HEK293 (cell line): ENCODE measurements around the gene MTOR.
A peak's percentile ranks its signal among the peaks of the same experiment; 100 is the strongest.

Source experiments
- CTCF ChIA-PET: fragments of 350-600 bp; formaldehyde crosslinking; extraction: SDS; loops from one replicate; lab custom pipeline; 2021; ENCODE audit warnings: antibody characterized with exemption; lab: Yijun Ruan, JAX
- POLR2A ChIA-PET: fragments of 300-600 bp; formaldehyde crosslinking; extraction: SDS; loops from one replicate; lab custom pipeline; 2020; ENCODE audit warnings: antibody characterized with exemption, inconsistent platforms; lab: Yijun Ruan, JAX
- H3K27ac ChIP-seq: fragments of 200-500 bp; sonication (Bioruptor generic); 2 replicates; pipeline ENCODE4 v1.5.1; 2014; ENCODE audit warnings: low read depth, low read length, control low read depth, inconsistent platforms; ENCODE audit errors: extremely low read depth
- H3K36me3 ChIP-seq, 2 experiments: fragments of 200-500 bp in 1 of 2; sonication (Bioruptor generic) in 1 of 2; 1 replicate in 1 of 2; 2 replicates in 1 of 2; pipeline ENCODE4 v1.5.1; 2014 to 2017; ENCODE audit warnings: inconsistent platforms in 2 of 2, low read length in 2 of 2; ENCODE audit not compliant: control insufficient read depth in 2 of 2, insufficient read depth in 1 of 2
- H3K4me1 ChIP-seq: fragments of 200-500 bp; sonication (Bioruptor generic); 2 replicates; pipeline ENCODE4 v1.5.1; 2014; ENCODE audit warnings: mild to moderate bottlenecking, low read length, inconsistent platforms; ENCODE audit not compliant: control insufficient read depth, insufficient read depth
- H3K4me3 ChIP-seq: 2 replicates; pipeline ENCODE4 v1.5.1; 2011; ENCODE audit warnings: low read depth, mild to moderate bottlenecking, control low read depth, low read length, moderate library complexity
- H3K9me3 ChIP-seq: fragments of 200-500 bp; sonication (Bioruptor generic); 2 replicates; pipeline ENCODE4 v1.5.1; 2014; ENCODE audit warnings: low read depth, low read length, inconsistent platforms; ENCODE audit not compliant: control insufficient read depth, insufficient read depth
- KLF10 ChIP-seq: fragments of 450-650 bp; IDR thresholded peaks from 2 replicates; pipeline ENCODE4 v1.5.1; 2018; ENCODE audit warnings: missing biosample characterization, mild to moderate bottlenecking, missing genetic modification characterization
- KLF16 ChIP-seq: fragments of 450-650 bp; formaldehyde crosslinking; IDR thresholded peaks from 2 replicates; pipeline ENCODE4 v1.5.1; 2017; ENCODE audit warnings: missing biosample characterization, missing genetic modification characterization
- OVOL3 ChIP-seq: fragments of 450-650 bp; formaldehyde crosslinking; IDR thresholded peaks from 2 replicates; pipeline ENCODE4 v1.5.1; 2016; ENCODE audit warnings: missing biosample characterization, missing genetic modification characterization
- TRIM28 ChIP-seq: IDR thresholded peaks from 2 replicates; pipeline ENCODE4 v1.6.1; 2011; ENCODE audit warnings: low read length, control low read depth, borderline replicate concordance
- ZBTB17 ChIP-seq: fragments of 450-650 bp; formaldehyde crosslinking; IDR thresholded peaks from 2 replicates; pipeline ENCODE4 v1.5.1; 2016; ENCODE audit warnings: missing biosample characterization, missing genetic modification characterization
- ZBTB7A ChIP-seq: fragments of 450-650 bp; formaldehyde crosslinking; IDR thresholded peaks from 2 replicates; pipeline ENCODE4 v1.5.1; 2016; ENCODE audit warnings: low read depth, missing biosample characterization, missing genetic modification characterization
- ZBTB8A ChIP-seq: fragments of 450-650 bp; formaldehyde crosslinking; IDR thresholded peaks from 2 replicates; pipeline ENCODE4 v1.5.1; 2016; ENCODE audit warnings: missing biosample characterization, missing genetic modification characterization
- ZEB2 ChIP-seq: fragments of 450-650 bp; formaldehyde crosslinking; IDR thresholded peaks from 2 replicates; pipeline ENCODE4 v1.5.1; 2016; ENCODE audit warnings: missing biosample characterization, missing genetic modification characterization
- ZNF140 ChIP-seq: fragments of 450-650 bp; formaldehyde crosslinking; IDR thresholded peaks from 2 replicates; pipeline ENCODE4 v1.5.1; 2016; ENCODE audit warnings: missing biosample characterization, missing genetic modification characterization
- ZNF169 ChIP-seq: fragments of 450-650 bp; formaldehyde crosslinking; IDR thresholded peaks from 2 replicates; pipeline ENCODE4 v1.5.1; 2016; ENCODE audit warnings: missing biosample characterization, missing genetic modification characterization
- ZNF202 ChIP-seq: fragments of 450-650 bp; formaldehyde crosslinking; IDR thresholded peaks from 2 replicates; pipeline ENCODE4 v1.5.1; 2016; ENCODE audit warnings: missing biosample characterization, missing genetic modification characterization, borderline replicate concordance
- ZNF211 ChIP-seq: fragments of 450-650 bp; formaldehyde crosslinking; IDR thresholded peaks from 2 replicates; pipeline ENCODE4 v1.5.1; 2016; ENCODE audit warnings: low read depth, missing biosample characterization, missing genetic modification characterization
- ZNF324 ChIP-seq: fragments of 450-650 bp; formaldehyde crosslinking; IDR thresholded peaks from 2 replicates; pipeline ENCODE4 v1.5.1; 2016; ENCODE audit warnings: missing biosample characterization, missing genetic modification characterization
- ZNF335 ChIP-seq: fragments of 450-650 bp; formaldehyde crosslinking; conservative IDR thresholded peaks from 2 replicates; pipeline ENCODE4 v1.5.1; 2016; ENCODE audit warnings: missing biosample characterization, missing genetic modification characterization
- ZNF350 ChIP-seq: fragments of 450-650 bp; formaldehyde crosslinking; IDR thresholded peaks from 2 replicates; pipeline ENCODE4 v1.5.0; 2017; ENCODE audit warnings: missing biosample characterization, mild to moderate bottlenecking, missing genetic modification characterization
- ZNF366 ChIP-seq: fragments of 450-650 bp; formaldehyde crosslinking; conservative IDR thresholded peaks from 2 replicates; pipeline ENCODE4 v1.5.1; 2016; ENCODE audit warnings: missing biosample characterization, missing genetic modification characterization
- ZNF391 ChIP-seq: fragments of 450-650 bp; formaldehyde crosslinking; IDR thresholded peaks from 2 replicates; pipeline ENCODE4 v1.5.1; 2016; ENCODE audit warnings: low read depth, missing biosample characterization, missing genetic modification characterization, borderline replicate concordance
- ZNF423 ChIP-seq: fragments of 450-650 bp; formaldehyde crosslinking; IDR thresholded peaks from 2 replicates; pipeline ENCODE4 v1.5.1; 2016; ENCODE audit warnings: missing biosample characterization, missing genetic modification characterization
- ZNF544 ChIP-seq: fragments of 450-650 bp; formaldehyde crosslinking; IDR thresholded peaks from 2 replicates; pipeline ENCODE4 v1.5.0; 2017; ENCODE audit warnings: missing biosample characterization, missing genetic modification characterization
- ZNF561 ChIP-seq: fragments of 450-650 bp; IDR thresholded peaks from 2 replicates; pipeline ENCODE4 v1.5.1; 2018; ENCODE audit warnings: missing biosample characterization, missing genetic modification characterization, borderline replicate concordance
- ZNF629 ChIP-seq: fragments of 450-650 bp; formaldehyde crosslinking; IDR thresholded peaks from 2 replicates; pipeline ENCODE4 v1.5.1; 2017; ENCODE audit warnings: missing biosample characterization, missing genetic modification characterization
- ZXDB ChIP-seq: fragments of 450-650 bp; formaldehyde crosslinking; IDR thresholded peaks from 2 replicates; pipeline ENCODE4 v1.5.1; 2016; ENCODE audit warnings: missing biosample characterization, missing genetic modification characterization
- TF ChIP-seq, protein P1 (sequence below): fragments of 450-650 bp; formaldehyde crosslinking; IDR thresholded peaks from 2 replicates; pipeline ENCODE4 v1.5.1; 2017; ENCODE audit warnings: missing biosample characterization, missing genetic modification characterization
- TF ChIP-seq, protein P2 (sequence below): fragments of 450-650 bp; formaldehyde crosslinking; IDR thresholded peaks from 2 replicates; pipeline ENCODE4 v1.5.1; 2017; ENCODE audit warnings: missing biosample characterization, missing genetic modification characterization
- TF ChIP-seq, protein P3 (sequence below): sonication (generic); formaldehyde crosslinking; IDR thresholded peaks from 2 replicates; pipeline ENCODE4 v1.8.1; 2022; ENCODE audit warnings: mild to moderate bottlenecking, moderate library complexity, missing genetic modification reagents
- TF ChIP-seq, protein P4 (sequence below): fragments of 450-650 bp; formaldehyde crosslinking; conservative IDR thresholded peaks from 2 replicates; pipeline ENCODE4 v1.5.1; 2016; ENCODE audit warnings: low read depth, missing biosample characterization, missing genetic modification characterization
- TF ChIP-seq, protein P5 (sequence below): fragments of 450-650 bp; formaldehyde crosslinking; IDR thresholded peaks from 2 replicates; pipeline ENCODE4 v1.5.1; 2016; ENCODE audit warnings: missing biosample characterization, missing genetic modification characterization

The MTOR gene

DNA sequence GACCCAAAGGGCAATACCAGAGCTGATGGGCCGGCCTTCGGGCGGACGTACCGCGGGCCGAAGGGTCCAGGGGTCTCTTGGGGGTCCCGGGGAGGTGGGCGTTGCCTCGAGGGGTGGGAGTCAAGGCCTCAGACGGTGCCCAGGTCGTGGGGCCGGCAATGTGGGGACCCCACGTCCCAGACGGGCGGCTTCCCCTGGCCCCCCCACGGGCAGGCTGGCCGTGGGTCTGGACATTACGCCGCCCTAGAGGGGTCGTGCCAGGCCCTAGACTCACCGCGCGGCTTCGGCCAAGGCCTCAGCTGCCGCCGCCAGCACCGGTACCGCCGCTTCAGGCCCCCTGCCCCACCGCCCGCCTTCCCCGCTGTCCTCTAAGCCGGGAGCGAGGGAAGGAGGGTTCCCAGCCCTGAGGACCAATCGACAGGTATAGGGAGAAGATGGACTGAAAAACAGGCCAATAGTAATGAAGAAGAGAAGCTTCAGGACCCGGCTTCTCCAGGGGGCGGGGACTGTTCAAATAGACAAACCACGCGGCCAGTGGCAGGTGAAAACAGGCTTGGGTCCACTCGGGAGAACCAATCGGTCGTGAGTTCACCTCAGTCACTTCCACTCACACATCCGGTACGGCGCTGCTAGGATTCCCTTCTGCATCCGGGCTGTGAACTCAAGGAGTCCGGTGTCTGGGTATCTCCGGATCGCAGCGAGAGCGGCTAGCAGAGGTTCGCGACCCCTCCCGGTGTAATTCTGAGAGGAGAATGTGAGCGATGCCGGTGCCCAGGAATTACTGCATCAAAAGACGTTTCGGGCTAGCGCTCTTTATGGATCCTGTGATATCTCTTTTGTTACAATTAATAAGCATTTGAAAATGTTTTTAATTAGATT is at the start of gene MTOR:
Gene MTOR, minus strand, starts transcription at position 381 of the 879 bp plus-strand sequence. CDS start 3,142 bp downstream, outside the sequence.
- Histone ChIP-seq H3K27ac (peak within 1 kb of the TSS; percentile 61; the same call in 1 of the 2 replicates), H3K36me3 (peaks cover 19 to 28% of the 10 kb centered on the region in 2 experiments), H3K4me3 (peak within 1 kb of the TSS; percentile 99), H3K4me1 (no peaks in the 10 kb centered on the region), H3K9me3 (no peaks in the 10 kb centered on the region)
- ChIA-PET POLR2A (interaction anchor here (0.5 to 2.8 kb wide), 15 partner anchors 9 to 391 kb away, joined by 3 to 49 read pairs (median 4); partner anchors contain the start of gene UBIAD1), CTCF (interaction anchor here (0.6 to 1.8 kb wide), 11 partner anchors 10 to 626 kb away, joined by 3 to 13 read pairs (median 3); partner anchors contain the start of gene UBIAD1)
- TF ChIP-seq ZNF202 (tag by site-specific recombination), result no peak
- peak; percentile 57; the same call in 1 of the 2 replicates for TF ChIP-seq OVOL3 (tag by site-specific recombination)
- peak; percentile 68 for TF ChIP-seq ZNF366 (tag by site-specific recombination)
- peak; percentile 33; the same call in 1 of the 2 replicates for TF ChIP-seq ZNF391 (tag by site-specific recombination)
- TF ChIP-seq ZNF561 (tag by site-specific recombination), result peak; percentile 72; the same call in 1 of the 2 replicates
- no peak for TF ChIP-seq ZNF140 (tag by site-specific recombination)
- peak; percentile 51; the same call in 1 of the 2 replicates for TF ChIP-seq ZBTB8A
- TF ChIP-seq ZNF350 (tag by site-specific recombination), result no peak
- TF ChIP-seq KLF16, result peak; percentile 41
- TF ChIP-seq ZBTB7A (tag by site-specific recombination), result peak; percentile 81; the same call in 1 of the 2 replicates
- TF ChIP-seq ZNF629 (tag by site-specific recombination), result peak; percentile 42
- TF ChIP-seq, protein P1, sequence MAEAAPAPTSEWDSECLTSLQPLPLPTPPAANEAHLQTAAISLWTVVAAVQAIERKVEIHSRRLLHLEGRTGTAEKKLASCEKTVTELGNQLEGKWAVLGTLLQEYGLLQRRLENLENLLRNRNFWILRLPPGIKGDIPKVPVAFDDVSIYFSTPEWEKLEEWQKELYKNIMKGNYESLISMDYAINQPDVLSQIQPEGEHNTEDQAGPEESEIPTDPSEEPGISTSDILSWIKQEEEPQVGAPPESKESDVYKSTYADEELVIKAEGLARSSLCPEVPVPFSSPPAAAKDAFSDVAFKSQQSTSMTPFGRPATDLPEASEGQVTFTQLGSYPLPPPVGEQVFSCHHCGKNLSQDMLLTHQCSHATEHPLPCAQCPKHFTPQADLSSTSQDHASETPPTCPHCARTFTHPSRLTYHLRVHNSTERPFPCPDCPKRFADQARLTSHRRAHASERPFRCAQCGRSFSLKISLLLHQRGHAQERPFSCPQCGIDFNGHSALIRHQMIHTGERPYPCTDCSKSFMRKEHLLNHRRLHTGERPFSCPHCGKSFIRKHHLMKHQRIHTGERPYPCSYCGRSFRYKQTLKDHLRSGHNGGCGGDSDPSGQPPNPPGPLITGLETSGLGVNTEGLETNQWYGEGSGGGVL (tag by site-specific recombination), result 0 out of 2 replicates have a peak, but pooled peaks have one; percentile 16
- TF ChIP-seq ZXDB (tag by site-specific recombination), result peak; percentile 86
- no peak for TF ChIP-seq ZNF211 (tag by site-specific recombination)
- TF ChIP-seq KLF10 (tag by site-specific recombination), result 0 out of 2 replicates have a peak, but pooled peaks have one; percentile 38
- TF ChIP-seq, protein P2, sequence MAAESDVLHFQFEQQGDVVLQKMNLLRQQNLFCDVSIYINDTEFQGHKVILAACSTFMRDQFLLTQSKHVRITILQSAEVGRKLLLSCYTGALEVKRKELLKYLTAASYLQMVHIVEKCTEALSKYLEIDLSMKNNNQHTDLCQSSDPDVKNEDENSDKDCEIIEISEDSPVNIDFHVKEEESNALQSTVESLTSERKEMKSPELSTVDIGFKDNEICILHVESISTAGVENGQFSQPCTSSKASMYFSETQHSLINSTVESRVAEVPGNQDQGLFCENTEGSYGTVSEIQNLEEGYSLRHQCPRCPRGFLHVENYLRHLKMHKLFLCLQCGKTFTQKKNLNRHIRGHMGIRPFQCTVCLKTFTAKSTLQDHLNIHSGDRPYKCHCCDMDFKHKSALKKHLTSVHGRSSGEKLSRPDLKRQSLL, result no peak
- TF ChIP-seq, protein P3, sequence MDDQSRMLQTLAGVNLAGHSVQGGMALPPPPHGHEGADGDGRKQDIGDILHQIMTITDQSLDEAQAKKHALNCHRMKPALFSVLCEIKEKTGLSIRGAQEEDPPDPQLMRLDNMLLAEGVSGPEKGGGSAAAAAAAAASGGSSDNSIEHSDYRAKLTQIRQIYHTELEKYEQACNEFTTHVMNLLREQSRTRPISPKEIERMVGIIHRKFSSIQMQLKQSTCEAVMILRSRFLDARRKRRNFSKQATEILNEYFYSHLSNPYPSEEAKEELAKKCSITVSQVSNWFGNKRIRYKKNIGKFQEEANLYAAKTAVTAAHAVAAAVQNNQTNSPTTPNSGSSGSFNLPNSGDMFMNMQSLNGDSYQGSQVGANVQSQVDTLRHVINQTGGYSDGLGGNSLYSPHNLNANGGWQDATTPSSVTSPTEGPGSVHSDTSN (CRISPR knock-in tag), result peak; percentile 81
- no peak for TF ChIP-seq ZNF423
- peak; percentile 86 for TF ChIP-seq TRIM28
- TF ChIP-seq ZBTB17 (tag by site-specific recombination), result 0 out of 2 replicates have a peak, but pooled peaks have one; percentile 6
- TF ChIP-seq ZNF544 (tag by site-specific recombination), result no peak
- peak; percentile 69; the same call in 1 of the 2 replicates for TF ChIP-seq ZEB2
- TF ChIP-seq, protein P4, sequence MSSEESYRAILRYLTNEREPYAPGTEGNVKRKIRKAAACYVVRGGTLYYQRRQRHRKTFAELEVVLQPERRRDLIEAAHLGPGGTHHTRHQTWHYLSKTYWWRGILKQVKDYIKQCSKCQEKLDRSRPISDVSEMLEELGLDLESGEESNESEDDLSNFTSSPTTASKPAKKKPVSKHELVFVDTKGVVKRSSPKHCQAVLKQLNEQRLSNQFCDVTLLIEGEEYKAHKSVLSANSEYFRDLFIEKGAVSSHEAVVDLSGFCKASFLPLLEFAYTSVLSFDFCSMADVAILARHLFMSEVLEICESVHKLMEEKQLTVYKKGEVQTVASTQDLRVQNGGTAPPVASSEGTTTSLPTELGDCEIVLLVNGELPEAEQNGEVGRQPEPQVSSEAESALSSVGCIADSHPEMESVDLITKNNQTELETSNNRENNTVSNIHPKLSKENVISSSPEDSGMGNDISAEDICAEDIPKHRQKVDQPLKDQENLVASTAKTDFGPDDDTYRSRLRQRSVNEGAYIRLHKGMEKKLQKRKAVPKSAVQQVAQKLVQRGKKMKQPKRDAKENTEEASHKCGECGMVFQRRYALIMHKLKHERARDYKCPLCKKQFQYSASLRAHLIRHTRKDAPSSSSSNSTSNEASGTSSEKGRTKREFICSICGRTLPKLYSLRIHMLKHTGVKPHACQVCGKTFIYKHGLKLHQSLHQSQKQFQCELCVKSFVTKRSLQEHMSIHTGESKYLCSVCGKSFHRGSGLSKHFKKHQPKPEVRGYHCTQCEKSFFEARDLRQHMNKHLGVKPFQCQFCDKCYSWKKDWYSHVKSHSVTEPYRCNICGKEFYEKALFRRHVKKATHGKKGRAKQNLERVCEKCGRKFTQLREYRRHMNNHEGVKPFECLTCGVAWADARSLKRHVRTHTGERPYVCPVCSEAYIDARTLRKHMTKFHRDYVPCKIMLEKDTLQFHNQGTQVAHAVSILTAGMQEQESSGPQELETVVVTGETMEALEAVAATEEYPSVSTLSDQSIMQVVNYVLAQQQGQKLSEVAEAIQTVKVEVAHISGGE, result peak; percentile 99
- no peak for TF ChIP-seq ZNF169 (tag by site-specific recombination)
- TF ChIP-seq, protein P5, sequence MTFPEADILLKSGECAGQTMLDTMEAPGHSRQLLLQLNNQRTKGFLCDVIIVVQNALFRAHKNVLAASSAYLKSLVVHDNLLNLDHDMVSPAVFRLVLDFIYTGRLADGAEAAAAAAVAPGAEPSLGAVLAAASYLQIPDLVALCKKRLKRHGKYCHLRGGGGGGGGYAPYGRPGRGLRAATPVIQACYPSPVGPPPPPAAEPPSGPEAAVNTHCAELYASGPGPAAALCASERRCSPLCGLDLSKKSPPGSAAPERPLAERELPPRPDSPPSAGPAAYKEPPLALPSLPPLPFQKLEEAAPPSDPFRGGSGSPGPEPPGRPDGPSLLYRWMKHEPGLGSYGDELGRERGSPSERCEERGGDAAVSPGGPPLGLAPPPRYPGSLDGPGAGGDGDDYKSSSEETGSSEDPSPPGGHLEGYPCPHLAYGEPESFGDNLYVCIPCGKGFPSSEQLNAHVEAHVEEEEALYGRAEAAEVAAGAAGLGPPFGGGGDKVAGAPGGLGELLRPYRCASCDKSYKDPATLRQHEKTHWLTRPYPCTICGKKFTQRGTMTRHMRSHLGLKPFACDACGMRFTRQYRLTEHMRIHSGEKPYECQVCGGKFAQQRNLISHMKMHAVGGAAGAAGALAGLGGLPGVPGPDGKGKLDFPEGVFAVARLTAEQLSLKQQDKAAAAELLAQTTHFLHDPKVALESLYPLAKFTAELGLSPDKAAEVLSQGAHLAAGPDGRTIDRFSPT (tag by site-specific recombination), result no peak
- no peak for TF ChIP-seq ZNF324
- peak; percentile 92 for TF ChIP-seq ZNF335 (tag by site-specific recombination)
